ENCODE results near the gene B3GNT2.

Gene B3GNT2

DNA sequence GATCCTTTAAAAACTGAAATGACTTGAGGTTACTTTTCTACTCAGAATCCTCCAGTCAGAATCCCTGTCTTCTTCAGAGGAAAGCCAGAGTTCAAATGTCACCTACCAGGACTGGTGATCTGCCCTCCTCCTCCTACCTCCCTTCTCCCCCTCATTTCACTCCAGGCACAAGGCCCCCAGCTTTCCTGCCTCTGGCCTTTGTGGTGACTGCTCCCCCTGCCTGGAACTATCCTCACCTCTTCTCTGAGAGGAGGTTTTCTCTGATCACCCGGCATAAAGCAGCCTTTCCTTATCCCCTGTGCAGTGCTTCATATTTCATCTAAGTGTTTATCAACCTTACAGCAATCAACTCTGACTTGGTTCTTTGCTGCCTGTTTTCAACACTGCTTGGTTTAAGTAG, 6.8 kb downstream of the B3GNT2 start:
- in situ Hi-C loops (cut with MboI; ENCODE audit: low sequenced_read_pairs) = no loop called here

DNA sequence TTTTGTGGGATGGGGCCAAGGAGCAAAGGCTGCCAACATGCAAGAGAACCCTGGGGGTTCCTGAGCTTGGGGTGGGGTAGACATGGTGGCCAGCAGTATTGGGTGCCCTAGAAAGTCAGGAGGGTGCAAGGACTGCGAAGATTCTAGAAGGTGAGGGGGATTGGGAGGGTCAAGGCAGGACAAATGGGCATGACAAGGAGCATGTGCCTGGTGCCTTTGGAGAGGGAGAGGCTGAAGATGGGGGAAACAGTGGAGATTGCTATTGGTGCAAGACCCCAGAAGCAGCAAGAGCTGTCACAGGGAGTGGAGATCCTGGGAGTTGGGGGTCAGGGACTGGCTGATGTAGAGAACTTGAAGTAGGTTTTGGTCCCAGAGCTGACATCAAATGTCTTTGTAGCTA, 7.5 kb downstream of the B3GNT2 start:
- in situ Hi-C loops (cut with MboI; ENCODE audit: low sequenced_read_pairs) = no loop called here

DNA sequence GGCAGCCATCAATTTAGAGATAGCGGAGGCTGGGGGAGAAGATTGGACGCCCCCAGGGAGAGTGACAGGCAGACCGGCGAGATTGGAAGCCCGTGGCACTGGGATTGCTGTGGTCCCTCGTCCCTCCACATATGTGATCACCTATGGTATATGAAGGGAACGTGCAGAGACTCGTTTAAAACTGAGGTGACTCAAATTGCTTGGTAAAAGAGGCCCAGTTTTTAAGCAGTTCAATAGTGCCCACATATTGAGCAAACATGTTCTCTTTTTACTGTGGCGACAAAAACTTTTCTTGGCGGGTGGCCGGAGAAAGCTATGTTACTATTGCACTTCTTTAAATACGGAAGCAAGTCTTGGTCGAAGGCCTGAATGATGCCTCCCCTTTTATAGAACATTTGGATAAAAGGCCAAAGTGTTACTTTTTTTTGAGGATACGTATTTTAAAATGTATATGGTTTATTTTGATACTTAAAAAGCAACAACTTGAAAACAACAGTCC, 9.1 kb downstream of the B3GNT2 start:
- in situ Hi-C loops (cut with MboI; ENCODE audit: low sequenced_read_pairs) = no loop called here

DNA sequence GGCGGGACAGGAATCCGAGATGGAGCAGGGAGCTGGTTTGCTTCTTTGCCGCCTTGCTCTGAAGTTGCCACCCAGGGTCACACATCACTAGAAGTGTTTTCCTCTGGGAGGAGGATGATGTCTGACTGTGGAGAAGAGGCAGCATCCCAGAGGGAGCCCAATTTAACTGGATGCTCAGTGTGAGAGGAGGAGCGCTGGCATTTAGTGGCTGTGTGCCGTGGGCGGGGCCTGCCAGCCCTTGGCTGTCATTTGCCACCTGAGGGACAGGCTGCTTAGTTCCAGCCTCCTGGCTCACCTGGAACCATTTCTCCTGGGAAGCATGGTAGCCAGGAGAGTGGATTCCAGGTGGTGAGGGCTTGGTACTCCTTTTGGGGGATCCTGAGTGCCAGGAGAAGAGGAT, 9.6 kb downstream of the B3GNT2 start:
- in situ Hi-C loops (cut with MboI; ENCODE audit: low sequenced_read_pairs) = no loop called here

DNA sequence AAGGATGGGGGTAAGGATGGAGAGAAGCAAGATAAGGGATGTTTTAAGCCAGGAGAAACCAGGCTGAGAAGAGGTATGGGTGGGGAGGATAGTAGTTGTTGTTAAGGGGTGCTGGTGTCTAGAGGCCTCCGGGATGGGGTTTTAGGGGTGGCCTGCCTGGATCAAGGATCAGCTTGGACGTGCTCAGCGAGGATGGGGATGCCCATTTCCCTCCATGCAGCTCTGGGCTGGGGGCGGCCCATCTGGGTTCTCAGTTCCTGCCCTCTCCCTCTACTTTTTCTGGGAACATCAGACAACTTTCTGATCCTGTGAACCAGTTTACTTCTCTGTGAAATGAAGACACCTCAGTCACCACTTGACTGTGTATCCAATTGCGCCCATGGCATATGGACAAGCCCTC, 10.1 kb downstream of the B3GNT2 start:
- in situ Hi-C loops (cut with MboI; ENCODE audit: low sequenced_read_pairs) = no loop called here

DNA sequence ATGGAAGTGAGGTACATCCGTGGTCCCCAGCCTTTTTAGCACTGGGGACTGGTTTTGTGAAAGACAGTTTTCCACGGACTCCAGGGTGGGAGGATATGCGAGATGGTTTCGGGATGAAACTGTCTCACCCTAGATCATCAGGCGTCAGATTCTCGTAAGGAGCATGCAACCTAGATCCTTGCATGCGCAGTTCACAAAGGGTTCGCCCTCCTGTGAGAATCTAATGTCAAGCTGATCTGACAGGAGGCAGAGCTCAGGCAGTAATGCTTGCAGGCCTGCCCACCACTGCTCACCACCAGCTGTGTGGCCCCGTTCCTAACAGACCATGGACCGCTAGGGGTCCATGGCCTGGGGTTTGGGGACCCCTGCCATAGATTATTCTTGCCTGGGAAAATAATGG, 11.6 kb downstream of the B3GNT2 start:
- in situ Hi-C loops (cut with MboI; ENCODE audit: low sequenced_read_pairs) = no loop called here

DNA sequence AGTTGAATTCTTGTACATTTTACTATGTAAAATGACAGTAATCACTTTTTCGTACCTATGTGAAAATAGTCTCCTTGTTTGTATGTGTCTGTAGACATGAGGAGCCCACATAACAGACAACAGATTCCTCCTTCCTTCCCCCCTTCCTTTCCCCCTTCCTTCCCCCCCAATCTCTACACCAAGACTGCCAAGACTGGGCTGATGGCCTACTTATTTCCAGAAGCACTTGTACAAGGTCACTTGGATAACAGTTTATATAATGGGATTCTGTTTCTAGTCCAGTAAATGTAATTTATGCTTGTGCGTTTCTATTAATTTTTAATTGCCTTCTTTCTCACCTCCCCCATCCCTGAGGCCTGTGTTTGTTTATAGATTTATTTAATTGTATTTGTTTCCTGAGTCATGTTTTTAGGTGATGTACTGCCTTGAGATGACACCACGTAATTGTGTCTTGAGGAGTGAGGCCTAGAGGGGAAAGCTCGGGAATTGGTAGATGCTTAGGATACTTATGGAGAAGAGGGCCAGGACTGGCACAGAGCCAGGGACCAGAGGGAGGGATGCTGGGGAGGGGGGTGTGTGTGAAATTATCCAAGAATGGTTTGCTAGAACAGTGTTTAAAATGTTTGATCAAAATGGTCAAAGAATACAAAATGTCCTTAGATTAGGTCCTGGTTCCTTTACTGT, 12.3 kb downstream of the B3GNT2 start:
- in situ Hi-C loops (cut with MboI; ENCODE audit: low sequenced_read_pairs) = no loop called here

DNA sequence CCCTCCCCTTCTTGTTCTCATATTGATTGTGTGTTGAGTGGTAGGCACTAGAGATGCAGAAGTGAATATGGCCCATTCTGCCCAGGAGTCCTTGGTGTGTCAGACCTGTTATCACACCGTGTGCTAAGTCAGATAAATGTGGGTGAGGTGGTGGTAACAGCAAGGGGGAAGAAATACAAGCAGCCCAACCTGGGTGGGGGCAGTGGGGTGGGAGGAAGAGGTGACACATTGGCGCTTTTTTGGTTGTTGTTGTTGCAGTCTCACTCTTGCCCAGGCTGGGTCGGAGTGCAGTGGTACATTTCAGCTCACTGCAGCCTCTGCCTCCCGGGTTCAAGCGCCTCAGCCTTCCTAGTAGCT, 12.8 kb downstream of the B3GNT2 start:
- in situ Hi-C loops (cut with MboI; ENCODE audit: low sequenced_read_pairs) = no loop called here

DNA sequence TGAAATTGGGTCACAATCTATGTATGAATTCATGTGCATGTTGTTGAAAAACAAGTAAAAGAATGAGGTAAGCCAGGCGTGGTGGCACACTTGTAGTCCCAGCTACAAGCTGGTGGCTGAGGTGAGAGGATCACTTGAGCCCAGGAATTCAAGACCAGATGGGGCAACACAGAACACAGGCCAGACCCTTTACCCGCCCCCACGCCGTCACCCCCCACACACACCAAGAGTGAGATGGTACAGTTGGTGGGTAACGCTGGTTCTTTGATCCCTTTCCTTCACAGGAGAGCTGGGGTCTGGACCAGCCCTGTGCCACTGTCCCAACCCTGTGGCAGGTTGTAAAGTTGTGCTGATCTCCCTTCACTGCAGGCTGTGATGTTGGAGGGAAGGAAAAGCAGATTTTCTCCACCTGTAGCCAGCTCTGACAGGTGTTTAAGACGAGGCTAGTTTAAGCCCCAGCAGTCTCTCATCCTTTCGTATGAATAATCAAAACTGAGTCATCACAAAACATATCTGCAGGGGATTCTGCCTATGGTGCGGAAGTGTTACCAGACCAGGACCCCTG, 13.6 kb downstream of the B3GNT2 start:
- in situ Hi-C loops (cut with MboI; ENCODE audit: low sequenced_read_pairs) = no loop called here

DNA sequence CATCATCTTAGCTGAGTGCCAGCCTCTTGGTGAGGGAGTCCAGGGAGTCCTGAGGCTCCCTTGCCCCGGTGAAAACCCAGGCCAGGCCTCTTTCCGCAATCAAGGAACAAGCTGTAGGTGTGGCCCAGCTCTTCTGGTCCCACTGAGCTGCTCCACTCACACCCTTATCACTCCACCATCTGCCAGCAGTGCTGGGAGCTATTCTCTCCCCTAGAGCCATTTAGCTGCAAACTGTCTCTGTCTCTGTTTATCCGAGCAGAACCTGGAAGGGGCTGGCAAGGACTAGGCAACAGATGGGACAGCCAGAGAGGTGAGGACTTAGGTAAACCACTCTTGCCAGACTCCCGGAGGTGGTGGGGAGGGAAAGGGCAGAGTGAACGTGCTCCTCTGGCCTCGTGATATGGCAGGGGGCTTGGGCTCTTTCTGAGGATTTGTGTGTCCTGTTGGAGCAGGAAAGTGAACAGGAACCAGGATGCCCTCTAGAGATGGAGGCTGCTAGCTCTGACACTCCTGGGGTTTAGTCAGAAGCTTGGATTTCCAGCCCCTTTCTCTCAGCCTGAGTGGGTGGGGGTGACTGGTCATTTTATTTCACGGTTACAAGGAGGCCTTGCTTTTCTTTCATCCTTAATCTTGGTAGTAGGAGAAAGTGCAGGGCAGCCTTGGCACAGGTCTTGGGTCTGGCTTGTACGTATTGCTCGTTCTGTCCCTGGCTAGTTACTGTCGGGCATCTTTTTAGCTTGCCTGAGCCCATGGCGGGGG, 19.6 kb downstream of the B3GNT2 start:
- in situ Hi-C loops (cut with MboI; ENCODE audit: low sequenced_read_pairs) = no loop called here

DNA sequence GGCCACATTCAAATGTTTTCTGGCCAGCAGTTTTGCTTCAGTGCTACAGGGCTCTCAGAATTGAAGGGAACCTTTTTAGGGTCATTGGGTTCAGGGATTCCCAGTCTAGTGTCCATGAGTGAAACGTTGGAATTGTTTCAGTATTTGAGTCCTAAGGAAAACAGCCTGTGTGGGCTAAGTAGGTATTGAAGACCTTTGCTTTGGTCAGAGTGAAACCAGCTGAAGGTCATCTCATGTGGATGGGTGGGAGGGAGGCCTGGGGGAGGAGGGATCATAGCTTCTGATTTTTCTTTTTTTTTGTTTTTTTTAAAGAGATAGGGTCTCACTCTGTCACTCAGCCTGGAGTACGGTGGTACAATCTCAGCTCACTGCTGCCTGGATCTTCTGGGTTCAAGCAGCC, 20.2 kb downstream of the B3GNT2 start:
- in situ Hi-C loops (cut with MboI; ENCODE audit: low sequenced_read_pairs) = no loop called here

DNA sequence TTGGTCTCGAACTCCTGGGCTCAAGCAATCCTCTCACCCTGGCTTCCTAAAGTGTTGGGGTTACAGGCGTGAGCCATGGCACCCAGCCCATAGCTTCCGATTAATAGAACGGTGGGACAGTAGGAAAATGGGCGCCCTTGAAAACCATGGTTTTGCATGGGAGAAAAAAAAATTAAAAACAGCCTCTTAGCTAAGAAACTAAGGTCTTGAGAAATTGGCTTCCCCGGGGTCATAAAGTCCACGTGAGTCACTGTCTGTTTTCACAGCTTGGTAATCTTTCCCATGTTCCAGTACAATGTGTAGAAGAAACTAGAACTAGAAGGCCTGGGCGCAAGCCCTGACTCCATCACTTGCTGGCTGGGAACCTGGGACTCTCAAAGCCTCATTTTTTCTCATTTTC, 20.7 kb downstream of the B3GNT2 start:
- in situ Hi-C loops (cut with MboI; ENCODE audit: low sequenced_read_pairs) = no loop called here

DNA sequence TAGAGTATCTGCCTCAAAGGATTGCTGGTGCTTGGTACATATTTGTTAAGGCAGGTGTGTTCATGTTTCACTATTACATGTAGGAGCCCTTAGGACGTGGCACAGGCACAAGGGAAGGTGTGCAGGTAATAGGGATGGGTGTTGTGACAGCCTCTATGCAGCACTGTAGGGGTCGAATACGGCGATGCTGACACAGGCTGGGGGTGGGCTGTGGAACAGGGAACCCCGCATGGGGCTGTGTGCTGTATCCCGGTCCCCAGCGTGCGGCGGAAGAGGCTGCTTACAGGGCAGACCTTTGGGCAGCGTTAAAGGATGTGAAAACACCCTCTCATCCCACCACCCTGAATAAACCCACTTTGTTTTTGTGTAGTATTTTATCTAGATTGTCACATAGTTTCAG, 21.5 kb downstream of the B3GNT2 start:
- in situ Hi-C loops (cut with MboI; ENCODE audit: low sequenced_read_pairs) = no loop called here

DNA sequence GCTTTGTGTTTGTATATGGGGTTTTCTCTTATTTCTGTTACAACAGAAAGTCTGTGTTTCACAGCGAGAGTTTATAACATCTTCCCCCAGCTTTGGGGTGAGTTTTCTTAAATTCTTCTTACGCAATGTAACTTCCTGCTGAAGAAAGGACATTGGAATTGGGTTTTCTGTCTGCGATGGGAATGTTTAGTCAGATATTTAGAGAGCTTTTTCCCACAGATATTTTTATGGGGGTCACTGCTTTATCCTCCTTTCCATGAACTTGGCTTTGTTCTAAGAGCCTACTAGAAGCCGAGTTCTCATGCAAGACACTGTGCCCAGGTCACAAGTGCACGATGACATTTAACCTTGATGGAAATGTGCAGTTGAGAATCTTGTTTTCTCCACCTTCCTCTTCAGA, 22.1 kb downstream of the B3GNT2 start:
- in situ Hi-C loops (cut with MboI; ENCODE audit: low sequenced_read_pairs) = no loop called here

DNA sequence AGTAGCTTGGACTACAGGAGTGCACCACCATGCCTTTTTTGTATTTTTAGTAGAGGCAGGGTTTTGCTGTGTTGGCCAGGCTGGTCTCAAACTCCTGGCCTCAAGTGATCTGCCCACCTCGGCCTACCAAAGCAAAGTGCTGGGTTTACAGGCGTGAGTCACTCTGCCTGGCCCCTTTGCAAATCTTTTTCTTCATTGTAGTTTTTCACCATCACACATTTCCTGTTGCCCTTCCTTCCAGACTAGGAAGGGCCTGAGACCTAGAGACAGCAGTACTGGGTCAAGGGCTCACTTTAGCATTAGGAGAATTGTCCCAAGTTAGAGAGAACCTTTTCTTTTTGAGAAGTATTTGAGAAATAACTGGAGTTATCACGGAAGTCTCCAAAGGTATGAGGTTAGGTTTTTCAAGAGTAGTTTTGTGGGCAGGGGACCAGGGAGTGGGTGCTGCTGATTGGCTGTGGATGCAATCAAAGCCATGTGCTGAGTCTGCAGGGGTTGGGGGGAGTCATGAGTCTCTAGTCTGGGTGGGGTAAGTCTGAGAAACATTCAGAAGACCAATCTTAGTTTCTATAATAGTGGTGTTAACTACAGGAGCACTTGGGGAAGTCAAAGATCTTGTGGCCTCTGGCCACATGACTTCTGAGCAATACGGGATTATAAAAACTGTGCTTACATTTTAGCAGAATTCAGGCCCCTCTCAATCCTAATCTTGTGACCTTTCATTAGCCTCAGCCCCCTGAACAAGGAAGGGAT, 23.7 kb downstream of the B3GNT2 start:
- in situ Hi-C loops (cut with MboI; ENCODE audit: low sequenced_read_pairs) = no loop called here

DNA sequence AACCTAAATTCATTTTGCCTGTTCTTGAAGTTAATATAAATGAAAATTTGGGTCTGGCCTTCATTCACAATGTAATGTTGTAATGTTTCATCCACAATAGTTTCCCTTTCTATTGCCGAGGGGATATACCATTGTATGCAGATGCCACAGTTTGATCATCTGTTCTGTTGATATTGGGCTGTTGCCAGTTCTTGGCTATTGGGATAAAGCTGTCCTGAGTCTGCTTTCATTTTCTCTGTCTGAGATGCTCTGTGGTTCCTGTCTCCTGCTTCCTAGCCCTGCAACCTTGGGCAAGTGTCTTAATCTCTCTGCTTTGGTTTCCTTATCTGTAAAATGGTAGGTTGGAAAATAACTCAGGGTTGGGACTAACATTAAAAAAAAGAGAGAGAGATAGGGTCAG, 25.2 kb downstream of the B3GNT2 start:
- in situ Hi-C loops (cut with MboI; ENCODE audit: low sequenced_read_pairs) = no loop called here

DNA sequence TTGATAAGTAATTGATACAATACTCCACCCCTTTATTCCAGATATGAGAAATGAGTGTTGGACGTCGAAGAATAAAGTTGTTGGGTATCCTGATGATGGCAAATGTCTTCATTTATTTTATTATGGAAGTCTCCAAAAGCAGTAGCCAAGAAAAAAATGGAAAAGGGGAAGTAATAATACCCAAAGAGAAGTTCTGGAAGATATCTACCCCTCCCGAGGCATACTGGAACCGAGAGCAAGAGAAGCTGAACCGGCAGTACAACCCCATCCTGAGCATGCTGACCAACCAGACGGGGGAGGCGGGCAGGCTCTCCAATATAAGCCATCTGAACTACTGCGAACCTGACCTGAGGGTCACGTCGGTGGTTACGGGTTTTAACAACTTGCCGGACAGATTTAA, 26.3 kb downstream of the B3GNT2 start:
- in situ Hi-C loops (cut with MboI; ENCODE audit: low sequenced_read_pairs) = no loop called here

DNA sequence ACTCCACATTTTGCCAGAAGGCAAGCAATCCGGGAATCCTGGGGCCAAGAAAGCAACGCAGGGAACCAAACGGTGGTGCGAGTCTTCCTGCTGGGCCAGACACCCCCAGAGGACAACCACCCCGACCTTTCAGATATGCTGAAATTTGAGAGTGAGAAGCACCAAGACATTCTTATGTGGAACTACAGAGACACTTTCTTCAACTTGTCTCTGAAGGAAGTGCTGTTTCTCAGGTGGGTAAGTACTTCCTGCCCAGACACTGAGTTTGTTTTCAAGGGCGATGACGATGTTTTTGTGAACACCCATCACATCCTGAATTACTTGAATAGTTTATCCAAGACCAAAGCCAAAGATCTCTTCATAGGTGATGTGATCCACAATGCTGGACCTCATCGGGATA, 26.8 kb downstream of the B3GNT2 start:
- in situ Hi-C loops (cut with MboI; ENCODE audit: low sequenced_read_pairs) = no loop called here

DNA sequence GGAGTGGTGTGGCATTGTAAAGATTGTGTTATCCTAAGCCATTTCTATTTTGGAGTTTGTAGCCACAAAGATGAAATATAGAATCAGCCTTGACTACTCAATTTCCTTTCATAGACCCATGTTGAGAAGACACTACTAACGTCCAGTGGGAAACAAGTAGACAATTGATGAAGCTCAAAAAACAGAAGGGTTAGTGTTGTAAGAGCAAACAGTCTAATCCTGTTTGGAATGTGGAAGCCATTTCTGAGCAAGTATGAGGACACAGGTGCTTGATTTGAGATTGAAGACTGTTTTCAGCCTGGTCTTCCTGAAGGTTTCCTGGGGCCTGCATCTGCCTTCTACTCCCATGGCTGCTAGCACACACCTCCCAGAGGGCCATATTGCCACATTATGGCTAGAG, 29.1 kb downstream of the B3GNT2 start:
- in situ Hi-C loops (cut with MboI; ENCODE audit: low sequenced_read_pairs) = no loop called here

DNA sequence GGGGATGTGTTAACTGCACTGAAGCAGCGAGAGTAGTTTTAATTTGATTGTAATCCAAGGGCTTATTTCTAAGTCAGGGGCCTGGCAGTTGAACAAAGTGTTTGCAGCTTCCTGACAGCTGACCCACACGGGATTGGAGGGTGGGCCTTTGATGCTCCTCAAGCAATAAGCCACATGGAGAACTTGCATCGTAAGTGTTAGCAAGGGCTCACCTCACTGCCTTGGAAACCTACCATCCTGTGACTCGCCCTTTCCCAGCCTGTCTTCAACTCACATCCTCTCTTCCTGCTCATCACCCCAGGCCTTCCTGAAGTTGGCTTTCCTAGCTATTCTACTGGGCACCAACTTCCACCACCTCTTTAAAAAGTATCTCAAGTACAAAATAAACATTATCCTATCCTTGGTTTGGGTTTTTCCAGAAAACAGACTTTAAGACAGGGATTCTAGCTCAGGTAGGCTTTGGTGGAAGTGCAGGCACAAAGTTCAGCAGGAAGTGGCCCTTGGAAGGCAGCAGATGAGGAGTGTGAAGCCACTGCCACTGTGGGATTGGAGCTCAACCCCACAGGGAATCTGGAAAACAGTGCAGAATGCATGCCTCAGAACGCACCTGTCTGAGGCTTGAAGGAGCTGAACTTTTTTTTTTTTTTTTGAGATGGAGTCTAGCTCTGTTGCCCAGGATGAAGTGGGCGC, 31.6 kb downstream of the B3GNT2 start:
- in situ Hi-C loops (cut with MboI; ENCODE audit: low sequenced_read_pairs) = no loop called here

DNA sequence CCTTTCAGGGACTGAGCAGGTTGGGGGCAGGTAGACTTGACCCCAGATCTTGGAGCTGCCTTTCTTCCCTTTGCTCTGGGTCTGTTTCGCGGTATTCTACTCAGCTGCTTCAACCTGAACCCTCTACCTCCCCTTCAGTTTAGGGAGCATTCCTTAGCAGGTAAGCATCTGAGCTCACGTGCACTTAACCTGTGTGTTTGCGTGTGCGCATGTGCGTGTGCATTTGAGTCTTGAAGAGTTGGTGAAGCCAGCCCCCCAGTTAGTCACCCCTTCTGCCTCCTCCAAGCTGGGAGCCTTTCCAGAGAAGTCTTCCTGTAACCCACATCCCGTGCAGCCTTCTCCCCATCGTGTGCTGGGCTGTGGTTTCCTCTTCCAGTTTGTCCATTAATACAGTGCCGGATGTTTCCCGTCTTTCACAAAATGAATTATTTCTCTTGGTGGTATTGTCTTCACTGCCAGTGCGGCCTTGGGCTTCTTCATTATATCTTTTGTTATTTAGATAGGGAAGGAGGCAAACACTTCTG, 33.2 kb downstream of the B3GNT2 start:
- in situ Hi-C loops (cut with MboI; ENCODE audit: low sequenced_read_pairs) = no loop called here
